Mucosa of rectum (tissue), 2 donors: ENCODE results near the gene TCTN3.
A peak's percentile ranks its signal among the peaks of the same experiment; 100 is the strongest.
"Not testable (repeated sequence)": the region's sequence is repeated elsewhere in the genome, so short reads cannot be mapped to it uniquely, and the experiment has no call there.

Source experiments
- H3K27ac ChIP-seq, 2 donors: one replicate each; pipeline ENCODE4 v1.7.0; 2013; ENCODE audit warnings: inconsistent platforms in 2 of 2, low read depth in 2 of 2, low read length in 2 of 2
- H3K27me3 ChIP-seq, 2 donors: one replicate each; pipeline ENCODE4 v1.7.0; 2013; ENCODE audit warnings: low read length in 2 of 2; ENCODE audit not compliant: control insufficient read depth in 2 of 2, insufficient read depth in 2 of 2
- H3K36me3 ChIP-seq, 2 donors: one replicate each; pipeline ENCODE4 v1.7.0; 2013; ENCODE audit warnings: low read length in 2 of 2; ENCODE audit not compliant: control insufficient read depth in 2 of 2, insufficient read depth in 2 of 2
- H3K4me1 ChIP-seq, 2 donors: one replicate each; pipeline ENCODE4 v1.7.0; 2013; ENCODE audit warnings: low read length in 2 of 2, mild to moderate bottlenecking in 1 of 2; ENCODE audit not compliant: control insufficient read depth in 2 of 2, insufficient read depth in 2 of 2
- H3K4me3 ChIP-seq, 2 donors: one replicate each; pipeline ENCODE4 v1.7.0; 2013; ENCODE audit warnings: low read length in 2 of 2
- H3K9ac ChIP-seq, 2 donors: one replicate each; pipeline ENCODE4 v1.7.0; 2013; ENCODE audit warnings: low read length in 2 of 2, low read depth in 1 of 2, mild to moderate bottlenecking in 1 of 2
- H3K9me3 ChIP-seq, 2 donors: one replicate each; pipeline ENCODE4 v1.7.0; 2013; ENCODE audit warnings: low read length in 2 of 2; ENCODE audit not compliant: control insufficient read depth in 2 of 2
- donor health status: healthy.
- donor health status: Normal muscosa, but diverticular disease.

TCTN3 gene

DNA sequence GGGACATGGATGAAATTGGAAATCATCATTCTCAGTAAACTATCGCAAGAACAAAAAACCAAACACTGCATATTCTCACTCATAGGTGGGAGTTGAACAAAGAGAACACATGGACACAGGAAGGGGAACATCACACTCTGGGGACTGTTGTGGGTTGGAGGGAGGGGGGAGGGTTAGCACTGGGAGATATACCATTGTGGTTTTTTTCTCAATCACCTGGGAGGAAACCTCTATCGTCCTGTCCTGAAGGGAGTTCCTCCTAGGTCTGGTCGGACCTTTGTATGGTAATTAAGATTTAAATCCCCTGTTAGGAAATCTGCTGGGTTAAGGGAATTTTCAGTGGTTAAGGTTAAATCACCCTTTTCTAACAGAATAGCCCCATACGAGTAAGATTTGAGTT is 28.8 kb upstream of the TCTN3 start:
- not testable (repeated sequence) for H3K4me1 ChIP-seq, H3K36me3 ChIP-seq, H3K9me3 ChIP-seq, H3K9ac ChIP-seq, H3K27ac ChIP-seq, H3K4me3 ChIP-seq, H3K27me3 ChIP-seq

DNA sequence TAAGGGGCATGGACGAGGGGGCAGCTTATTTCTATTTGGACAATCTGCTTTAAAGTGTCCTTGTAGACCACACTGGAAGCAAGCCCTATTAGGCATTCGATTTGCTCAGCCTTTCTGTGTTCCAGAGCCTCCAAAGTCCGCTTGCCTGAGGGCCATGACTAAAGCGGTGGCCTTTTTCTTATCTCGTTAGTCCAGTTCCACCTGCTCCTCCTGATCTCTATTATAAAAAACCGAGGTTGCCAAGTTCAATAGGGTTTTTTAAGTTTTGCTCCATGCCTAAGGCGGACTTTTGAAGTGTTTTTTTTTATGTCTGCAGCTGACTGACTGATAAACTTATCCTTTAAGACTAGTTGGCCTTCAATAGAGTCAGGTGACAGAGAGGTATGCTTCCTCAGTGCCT is 27.0 kb upstream of the TCTN3 start:
- H3K9me3 ChIP-seq, H3K9ac ChIP-seq, H3K27me3 ChIP-seq, H3K4me3 ChIP-seq, H3K4me1 ChIP-seq, H3K36me3 ChIP-seq, H3K27ac ChIP-seq: not testable (repeated sequence)

DNA sequence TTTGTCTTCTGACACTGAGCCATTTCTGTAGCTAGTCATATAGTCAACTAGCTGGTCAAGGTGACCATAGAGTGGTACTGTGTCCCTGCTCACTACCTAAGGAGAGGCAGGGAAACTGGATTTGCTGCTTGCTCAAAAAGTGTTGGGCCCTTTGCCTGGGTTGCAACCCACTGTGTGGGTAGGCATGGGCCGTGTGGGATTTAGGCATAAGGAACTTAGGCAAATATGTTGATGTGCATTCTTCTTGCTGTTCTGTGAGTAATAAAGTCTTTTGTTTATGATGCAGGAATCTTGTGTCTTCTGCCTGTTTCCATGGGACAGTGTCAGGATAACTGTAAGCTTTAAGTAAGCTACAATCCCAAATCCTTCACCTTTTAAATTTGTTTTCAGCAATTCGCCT is 23.1 kb upstream of the TCTN3 start:
- Histone ChIP-seq H3K4me1 (no peaks in the 10 kb centered on the region), H3K36me3 (no peaks in the 10 kb centered on the region), H3K27me3 (no peaks in the 10 kb centered on the region), H3K4me3 (no peak overlapping the region), H3K9ac (no peak overlapping the region), H3K9me3 (no peaks in the 10 kb centered on the region), H3K27ac (no peak overlapping the region)

DNA sequence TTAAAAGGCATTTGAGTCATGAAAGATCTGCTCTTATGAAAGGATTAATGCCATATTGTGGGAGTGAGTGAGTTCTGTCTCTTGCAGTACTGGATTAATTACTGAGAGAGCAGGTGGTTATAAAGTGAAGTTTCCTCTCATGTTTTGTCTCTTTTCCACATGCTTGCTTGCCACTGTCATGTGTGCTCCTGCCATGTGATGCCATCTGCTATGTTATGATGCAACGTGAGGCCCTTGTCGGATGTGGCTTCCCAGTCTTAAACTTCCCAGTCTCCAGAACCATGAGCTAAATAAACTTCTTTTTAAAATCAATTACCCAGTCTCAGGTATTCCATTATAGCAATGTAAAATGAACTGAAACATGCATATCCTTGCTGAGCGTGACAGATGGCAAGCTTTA is 22.7 kb upstream of the TCTN3 start:
- no peak overlapping the region for H3K9ac ChIP-seq
- no peaks in the 10 kb centered on the region for H3K9me3 ChIP-seq
- H3K27ac ChIP-seq: no peak overlapping the region

DNA sequence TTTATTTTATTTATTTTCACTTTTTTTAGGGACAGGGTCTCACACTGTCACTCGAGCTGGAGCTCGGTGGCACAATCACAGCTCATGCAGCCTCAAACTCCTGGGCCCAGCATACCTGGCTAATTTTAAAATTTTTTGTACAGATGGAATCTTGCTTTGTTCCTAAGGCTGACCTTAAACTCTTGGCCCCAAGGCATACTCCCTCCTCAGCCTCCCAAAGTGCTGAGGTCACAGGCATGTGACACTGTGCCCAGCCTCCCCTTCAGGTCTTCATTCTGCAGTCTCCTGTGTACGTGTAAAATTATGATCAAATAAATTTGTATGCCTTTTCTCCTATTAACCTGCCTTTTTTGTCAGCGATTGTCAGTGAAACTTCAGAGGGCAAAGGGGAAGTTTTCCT is 17.8 kb upstream of the TCTN3 start:
- Histone ChIP-seq H3K9me3 (no peaks in the 10 kb centered on the region), H3K4me1 (no peaks in the 10 kb centered on the region), H3K9ac (no peak overlapping the region), H3K27ac (no peak overlapping the region), H3K4me3 (no peak overlapping the region), H3K36me3 (no peaks in the 10 kb centered on the region), H3K27me3 (no peaks in the 10 kb centered on the region)

More for the DNA sequence above, 22.7 kb upstream of the TCTN3 start:
- Histone ChIP-seq H3K27me3 (no peaks in the 10 kb centered on the region), H3K36me3 (no peaks in the 10 kb centered on the region), H3K4me3 (no peak overlapping the region), H3K4me1 (no peaks in the 10 kb centered on the region)

DNA sequence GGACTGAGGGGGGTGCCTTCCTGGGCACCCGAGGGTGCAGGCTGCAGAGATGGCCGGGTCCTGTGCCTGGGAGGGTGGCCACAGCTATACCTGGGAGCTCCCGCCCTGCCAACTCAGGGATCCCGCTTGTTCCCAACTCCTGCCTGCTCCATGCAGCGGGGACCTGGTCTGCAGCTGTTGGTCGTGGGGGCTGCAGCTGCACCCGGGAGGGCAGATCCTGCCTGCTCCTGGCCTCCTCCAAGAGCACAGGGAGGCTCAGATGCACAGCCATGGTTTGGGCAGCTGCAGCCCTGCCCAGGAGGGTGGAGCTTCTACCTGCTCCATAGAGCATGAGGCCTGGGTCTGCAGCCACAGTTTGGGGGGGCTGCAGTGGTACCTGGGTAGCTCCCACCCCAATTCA is 13.3 kb upstream of the TCTN3 start:
- no peak overlapping the region for H3K9ac ChIP-seq

DNA sequence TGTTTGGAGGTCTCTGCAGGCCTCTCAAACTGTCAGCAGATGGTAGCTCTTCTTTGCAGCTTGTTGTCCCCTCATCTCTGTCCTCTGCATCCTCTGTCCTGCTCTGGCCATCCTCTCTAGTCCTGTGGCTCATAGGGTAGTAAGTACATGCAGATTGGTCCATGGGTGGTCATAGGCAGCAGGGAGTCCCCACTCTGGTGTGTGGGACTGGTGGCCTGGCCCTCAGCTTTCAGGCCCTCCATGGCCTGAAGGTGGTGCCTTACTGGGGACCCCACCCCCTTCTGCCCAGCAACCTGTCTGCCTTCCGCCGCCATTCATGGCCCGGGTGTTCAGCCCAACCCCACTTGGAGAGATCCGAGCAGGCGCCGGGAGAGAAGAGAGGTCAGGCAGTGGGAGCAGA is 12.8 kb upstream of the TCTN3 start:
- Histone ChIP-seq H3K36me3 (no peaks in the 10 kb centered on the region), H3K4me3 (no peak overlapping the region), H3K27ac (no peak overlapping the region), H3K4me1 (no peaks in the 10 kb centered on the region), H3K9me3 (no peaks in the 10 kb centered on the region), H3K27me3 (no peaks in the 10 kb centered on the region), H3K9ac (no peak overlapping the region)

More for the DNA sequence above, 13.3 kb upstream of the TCTN3 start:
- no peak overlapping the region for H3K27ac ChIP-seq
- no peaks in the 10 kb centered on the region for H3K9me3 ChIP-seq
- H3K4me1 ChIP-seq: no peaks in the 10 kb centered on the region
- no peaks in the 10 kb centered on the region for H3K36me3 ChIP-seq
- H3K4me3 ChIP-seq: no peak overlapping the region
- H3K27me3 ChIP-seq: no peaks in the 10 kb centered on the region

DNA sequence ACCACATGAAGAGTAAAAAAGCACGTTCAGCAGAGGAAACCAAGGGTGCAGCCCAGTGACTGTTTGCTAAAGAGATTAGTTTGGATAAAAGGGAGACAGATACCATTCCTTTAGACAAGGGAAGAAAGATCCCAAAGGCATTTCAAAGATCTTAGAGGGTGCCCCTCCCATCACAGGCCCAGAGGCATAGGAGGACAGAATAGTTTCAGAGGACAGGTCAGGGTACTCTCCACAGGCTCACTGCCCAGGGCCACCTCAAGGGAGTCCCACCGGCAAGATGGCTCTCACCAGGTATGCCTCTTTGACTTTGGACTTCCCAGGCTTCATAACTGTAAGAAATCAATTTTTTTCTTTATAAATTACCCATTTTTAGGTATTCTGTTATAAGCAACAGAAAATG is 4.7 kb upstream of the TCTN3 start:
- H3K4me3 ChIP-seq: no peak overlapping the region
- H3K36me3 ChIP-seq: no peaks in the 10 kb centered on the region
- no peaks in the 10 kb centered on the region for H3K27me3 ChIP-seq
- no peak overlapping the region for H3K9ac ChIP-seq
- no peaks in the 10 kb centered on the region for H3K4me1 ChIP-seq
- H3K27ac ChIP-seq: no peak overlapping the region
- H3K9me3 ChIP-seq: no peaks in the 10 kb centered on the region

DNA sequence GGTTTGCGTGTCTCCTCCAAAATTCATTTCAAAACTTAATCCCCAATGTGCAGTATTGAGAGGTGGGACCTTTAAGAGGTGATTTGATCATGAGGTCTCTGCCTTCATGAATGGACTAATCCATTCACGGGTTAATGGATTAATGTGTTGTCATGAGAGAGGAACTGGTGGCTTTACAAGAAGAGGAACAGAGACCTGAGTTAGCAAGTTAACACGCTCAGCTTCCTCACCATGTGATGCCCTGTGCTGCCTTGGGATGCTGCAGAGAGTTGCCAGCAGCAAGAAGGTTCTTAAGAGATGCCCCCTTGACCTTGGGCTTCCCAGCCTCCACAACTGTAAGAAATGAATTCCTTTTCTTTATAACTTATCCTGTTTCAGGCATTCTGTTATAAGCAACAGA is 3.7 kb upstream of the TCTN3 start:
- no peak overlapping the region for H3K27ac ChIP-seq
- no peaks in the 10 kb centered on the region for H3K9me3 ChIP-seq
- no peaks in the 10 kb centered on the region for H3K27me3 ChIP-seq
- H3K9ac ChIP-seq: no peak overlapping the region
- H3K4me3 ChIP-seq: no peak overlapping the region
- H3K36me3 ChIP-seq: no peaks in the 10 kb centered on the region
- H3K4me1 ChIP-seq: peaks cover 7 to 8% of the 10 kb centered on the region in 2 donors

DNA sequence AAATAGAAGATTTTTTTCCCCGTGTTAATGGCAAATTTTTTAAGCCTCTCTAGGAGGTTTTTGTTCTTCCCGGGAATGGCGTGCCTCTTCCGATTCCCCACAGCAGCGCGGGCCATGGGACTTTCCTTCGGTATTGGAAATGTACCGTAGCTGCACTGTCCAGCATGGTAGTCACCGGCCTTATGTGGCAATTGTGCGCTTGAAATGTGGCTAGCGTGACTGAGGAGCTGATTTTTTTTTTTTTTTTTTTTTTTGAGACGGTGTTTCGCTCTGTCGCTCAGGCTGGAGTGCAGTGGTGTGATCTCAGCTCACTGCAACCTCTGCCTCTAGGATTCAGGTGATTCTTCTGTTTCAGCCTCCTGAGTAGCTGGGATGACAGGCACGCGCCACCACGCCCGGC is 938 bp upstream of the TCTN3 start:
- Histone ChIP-seq H3K27ac (no peak overlapping the region), H3K9me3 (no peaks in the 10 kb centered on the region), H3K36me3 (peaks cover 0 to 17% of the 10 kb centered on the region in 2 donors), H3K4me1 (peaks cover 7 to 11% of the 10 kb centered on the region in 2 donors), H3K9ac (no peak overlapping the region), H3K4me3 (no peak overlapping the region), H3K27me3 (no peaks in the 10 kb centered on the region)

DNA sequence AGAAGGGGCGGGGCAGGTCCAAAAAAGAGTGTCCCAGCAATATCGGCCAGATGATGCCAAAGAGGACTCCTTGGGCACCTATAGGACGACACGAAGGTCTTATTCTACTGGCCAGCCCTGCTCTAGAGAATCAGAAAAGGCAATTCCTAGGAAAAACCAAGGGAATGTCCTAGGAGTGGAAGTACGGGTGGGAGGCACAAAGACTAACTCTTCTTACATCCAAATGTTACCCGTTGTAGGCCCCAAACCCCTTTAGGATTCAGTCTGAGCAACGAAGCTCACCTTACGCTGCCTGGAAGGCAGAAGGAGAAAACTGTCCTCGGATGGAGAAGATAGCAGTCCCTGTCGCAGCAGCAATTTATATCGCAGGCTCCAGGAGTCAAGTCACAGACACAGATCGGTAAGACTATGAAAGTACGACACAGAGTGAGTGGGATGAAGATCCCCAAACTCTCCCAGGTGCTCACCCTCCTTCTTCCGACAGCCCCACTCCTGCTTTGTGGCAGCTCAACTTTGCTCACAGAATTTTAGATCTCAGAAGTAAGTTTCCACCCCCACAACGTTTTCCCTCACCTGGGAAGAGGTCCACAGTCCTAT is 558 bp downstream of the TCTN3 start:
- H3K4me3 ChIP-seq: peak overlapping the region; percentile 84 to 97
- peaks cover 7 to 11% of the 10 kb centered on the region in 2 donors for H3K4me1 ChIP-seq
- H3K27me3 ChIP-seq: no peaks in the 10 kb centered on the region
- peak overlapping the region; percentile 92 for H3K9ac ChIP-seq
- H3K27ac ChIP-seq: peak overlapping the region; percentile 69 to 79
- no peaks in the 10 kb centered on the region for H3K9me3 ChIP-seq
- peaks cover 4 to 28% of the 10 kb centered on the region in 2 donors for H3K36me3 ChIP-seq
